CD4-positive, alpha-beta T cell treated with Interleukin-21 for 1 hour (primary cell): ENCODE data around the gene PSD.

Experiments
- DNase-seq: peaks from one replicate; pipeline ENCODE4 v3.0.0-alpha.2; 2020

The PSD gene

DNA sequence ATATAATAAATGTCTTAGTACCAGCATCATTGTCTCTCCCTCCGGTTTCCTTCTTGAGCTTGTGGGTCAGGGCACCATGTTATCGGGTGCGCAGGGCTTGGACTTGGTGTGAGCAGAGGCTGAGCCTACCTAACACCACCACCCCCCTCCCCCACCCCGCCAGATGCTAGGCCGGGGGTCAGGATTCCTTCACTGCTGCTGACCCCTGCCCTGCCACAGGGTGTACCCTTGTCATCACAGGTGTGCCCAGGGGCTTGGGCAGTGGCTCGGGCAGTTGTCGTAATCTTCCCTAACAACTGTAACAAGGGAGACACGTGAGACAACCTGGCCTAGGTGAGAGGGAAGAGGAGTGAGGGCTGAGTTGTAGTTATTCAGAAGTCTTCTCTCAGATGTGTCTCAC, 35.7 kb downstream of the PSD start:
- no peak for DNase-seq

DNA sequence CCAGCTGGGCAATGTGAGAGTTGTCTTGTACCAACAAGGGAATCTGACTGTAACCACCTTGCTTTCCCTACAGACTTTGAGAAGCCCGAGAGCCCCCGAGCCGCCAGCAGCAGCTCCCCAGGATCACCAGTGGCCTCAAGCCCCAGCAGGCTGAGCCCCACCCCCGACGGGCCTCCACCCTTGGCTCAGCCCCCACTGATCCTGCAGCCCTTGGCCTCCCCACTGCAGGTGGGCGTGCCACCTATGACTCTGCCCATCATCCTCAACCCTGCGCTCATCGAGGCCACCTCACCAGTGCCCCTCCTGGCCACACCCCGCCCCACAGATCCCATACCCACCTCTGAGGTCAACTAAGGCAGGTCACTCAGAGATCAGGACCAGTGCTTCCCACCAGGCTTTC, 36.6 kb downstream of the PSD start:
- no peak for DNase-seq

DNA sequence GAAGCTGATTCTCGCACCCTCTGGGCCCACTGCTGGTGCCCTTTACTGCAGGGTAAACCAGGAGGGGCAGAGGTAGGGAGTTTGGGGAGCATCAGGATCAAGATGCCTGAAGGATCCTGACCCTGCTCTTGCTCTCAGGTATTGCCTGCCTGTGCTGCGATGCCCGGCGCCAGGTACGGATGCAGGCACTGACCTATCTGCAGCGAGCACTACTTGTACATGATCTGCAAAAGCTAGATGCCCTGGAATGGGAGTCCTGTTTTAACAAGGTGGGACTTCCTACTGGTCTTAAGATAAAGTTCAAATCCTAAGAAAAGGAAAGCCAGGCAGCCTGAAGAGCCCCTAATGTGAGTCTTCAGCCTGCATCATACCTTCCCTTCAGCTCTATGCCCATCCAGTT, 39.2 kb downstream of the PSD start:
- DNase-seq: no peak

DNA sequence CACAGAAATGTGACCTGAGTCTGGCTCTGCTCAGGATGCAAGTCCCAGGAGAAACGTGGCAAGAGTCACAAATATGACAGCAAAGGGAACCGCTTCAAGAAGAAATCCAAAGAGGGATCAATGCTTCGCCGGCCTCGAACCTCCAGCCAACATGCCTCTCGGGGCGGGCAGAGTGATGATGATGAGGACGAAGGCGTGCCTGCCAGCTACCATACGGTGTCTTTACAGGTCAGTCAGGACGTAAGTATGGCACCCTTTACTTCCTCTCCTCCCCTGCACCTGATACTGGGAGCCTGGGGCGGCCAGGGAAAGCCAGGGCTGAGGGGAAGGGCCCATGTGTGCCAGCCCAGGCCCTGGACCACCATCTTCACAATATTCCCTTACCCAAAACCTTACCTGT, 41.7 kb downstream of the PSD start:
- no peak for DNase-seq

DNA sequence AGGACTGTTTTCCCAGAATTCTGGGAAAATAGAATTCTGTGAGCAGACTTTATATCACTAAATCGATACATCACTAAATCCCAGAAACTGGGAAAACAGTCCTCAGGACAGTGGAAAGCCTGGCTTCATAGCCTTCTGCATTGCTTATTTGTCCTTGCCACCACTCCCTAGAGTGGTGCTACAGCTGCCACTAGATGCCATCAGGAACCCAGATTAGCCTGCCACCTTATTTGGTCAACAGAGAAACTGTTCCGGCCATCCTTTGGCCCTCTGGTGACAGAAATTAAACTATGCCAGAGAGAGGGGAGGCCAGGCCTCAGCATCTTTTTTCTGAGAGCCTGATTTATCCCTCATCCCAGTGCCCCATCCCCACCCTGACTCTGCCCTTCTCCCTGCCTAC, 42.7 kb downstream of the PSD start:
- no peak for DNase-seq

DNA sequence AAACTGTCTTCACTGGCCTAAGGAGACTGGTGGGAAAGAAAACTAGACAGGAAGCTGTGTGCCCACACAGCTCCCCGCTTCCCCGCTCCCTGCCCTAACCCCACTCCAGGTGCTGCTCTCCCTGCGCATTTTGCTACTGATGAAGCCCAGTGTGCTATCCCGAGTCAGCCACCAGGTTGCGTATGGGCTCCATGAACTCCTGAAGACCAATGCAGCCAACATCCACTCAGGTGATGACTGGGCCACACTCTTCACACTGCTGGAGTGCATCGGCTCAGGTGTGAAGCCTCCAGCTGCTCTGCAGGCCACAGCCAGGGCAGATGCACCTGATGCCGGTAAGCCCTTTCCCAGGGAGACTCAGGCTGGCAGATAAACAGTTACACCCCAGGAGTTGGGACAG, 43.3 kb downstream of the PSD start:
- peak; percentile 15 for DNase-seq

DNA sequence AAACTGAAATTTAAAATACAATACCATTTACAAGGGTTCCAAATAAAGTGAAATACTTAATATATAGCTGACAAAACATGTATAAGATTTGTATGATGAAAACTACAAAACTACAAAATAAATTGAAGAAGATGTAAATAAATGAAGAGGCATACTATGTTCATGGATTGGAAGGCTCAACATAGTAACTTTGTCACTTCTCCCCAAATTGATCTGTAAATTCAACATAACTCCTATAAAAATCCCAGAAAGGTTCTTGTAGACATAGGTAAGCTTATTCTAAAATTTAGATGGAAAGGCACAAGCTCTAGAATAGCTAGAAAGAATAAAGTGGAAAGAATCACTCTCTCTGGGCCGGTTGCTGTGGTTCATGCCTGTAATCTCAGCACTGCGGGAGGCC, 47.3 kb downstream of the PSD start:
- DNase-seq: no peak

DNA sequence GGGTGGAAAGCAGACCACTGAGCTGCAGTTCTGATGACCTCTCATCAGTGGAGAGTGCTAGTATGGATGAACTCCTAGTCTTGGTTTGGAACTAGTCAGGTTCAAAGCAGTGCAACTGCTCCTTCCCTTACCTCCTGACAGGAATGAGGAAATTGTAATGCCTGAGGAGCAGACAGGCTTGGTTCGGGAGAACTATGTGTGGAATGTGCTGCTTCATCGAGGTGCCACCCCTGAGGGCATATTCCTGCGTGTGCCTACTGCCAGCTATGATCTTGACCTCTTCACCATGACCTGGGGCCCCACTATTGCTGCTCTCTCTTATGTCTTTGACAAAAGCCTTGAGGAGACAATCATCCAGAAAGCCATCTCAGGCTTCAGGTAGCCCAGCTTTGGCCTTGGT, 50.5 kb downstream of the PSD start:
- no peak for DNase-seq

DNA sequence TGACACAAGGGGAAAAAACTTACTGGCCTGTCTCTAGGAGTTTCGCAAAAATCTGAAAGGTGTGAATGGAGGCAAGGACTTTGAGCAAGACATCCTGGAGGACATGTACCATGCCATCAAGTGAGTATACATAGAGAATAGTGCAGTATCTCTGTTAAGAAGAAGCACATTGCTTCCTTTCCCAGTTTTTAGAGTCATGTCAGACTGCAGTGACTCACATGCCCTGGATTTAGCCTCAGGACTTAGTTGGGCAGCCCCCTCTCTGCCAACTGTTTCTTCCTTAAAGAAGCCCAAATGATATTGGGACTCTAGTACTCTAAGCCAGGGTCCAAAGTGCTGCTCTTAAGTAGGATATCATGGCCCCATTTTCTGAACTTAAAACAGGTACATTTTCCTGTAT, 51.1 kb downstream of the PSD start:
- no peak for DNase-seq

DNA sequence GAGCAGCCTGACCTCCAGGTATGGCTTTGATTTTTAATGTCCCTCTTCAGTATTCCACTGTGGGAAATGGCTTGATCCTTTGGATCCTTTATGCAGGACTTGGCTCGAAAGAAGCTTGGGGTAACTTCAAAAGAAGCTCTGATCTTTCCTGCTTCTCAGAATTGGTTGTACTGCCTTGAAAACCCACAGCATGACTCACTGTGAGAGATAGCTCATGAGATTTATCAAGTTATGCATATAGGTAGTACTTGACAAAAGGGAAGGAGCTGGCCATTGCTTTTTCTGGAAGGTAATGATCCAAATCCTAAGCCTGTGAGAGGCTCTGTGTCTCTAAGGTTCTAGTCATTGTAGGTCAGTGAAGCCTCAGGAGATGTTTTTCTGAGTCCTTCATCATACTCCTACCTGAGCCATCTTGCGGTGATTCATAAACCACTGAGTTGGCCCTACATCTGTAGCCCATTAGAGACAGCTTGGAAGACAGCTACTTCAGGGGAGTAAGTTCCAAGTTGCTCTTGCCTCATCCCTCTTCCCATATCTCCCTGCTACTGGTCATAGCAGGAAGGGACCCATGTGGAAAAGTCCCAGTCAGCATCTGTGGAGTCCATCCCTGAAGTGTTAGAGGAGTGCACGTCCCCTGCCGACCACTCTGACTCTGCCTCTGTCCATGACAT, 59.7 kb downstream of the PSD start:
- DNase-seq: no peak

DNA sequence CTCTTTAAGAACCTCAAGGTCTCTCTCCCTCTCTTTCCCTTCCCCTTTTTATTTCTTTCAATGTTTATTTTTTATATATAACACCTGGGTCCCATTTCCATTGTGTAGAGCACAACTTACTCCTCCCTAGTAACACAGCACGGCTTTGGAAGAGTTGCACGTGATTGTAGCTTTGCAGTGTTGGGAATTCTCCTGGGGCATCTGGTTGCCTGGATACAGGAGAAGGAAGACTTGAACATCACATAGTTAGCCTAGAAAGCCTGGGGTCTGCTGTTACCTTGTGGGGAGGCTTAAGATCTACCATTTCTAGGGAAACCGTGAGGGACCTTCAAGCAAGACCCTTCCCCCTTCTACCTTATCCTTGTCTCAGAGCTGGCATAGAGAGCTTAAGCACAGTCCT, 64.1 kb downstream of the PSD start:
- DNase-seq: no peak
